Thyroid gland (tissue), 4 donors: ENCODE results near the gene COL23A1.

Source experiments
- CTCF ChIP-seq, 6 experiments: fragments of 200-600 bp in 3 of 6; fragments of 450-650 bp in 3 of 6; sonication (generic) in 3 of 6; IDR thresholded peaks; one replicate each; pipeline ENCODE4 v1.5.1; 2016 to 2019; ENCODE audit warnings: antibody characterized with exemption in 6 of 6, mild to moderate bottlenecking in 2 of 6, inconsistent platforms in 1 of 6, moderate library complexity in 1 of 6
- POLR2A ChIP-seq, 2 donors: fragments of 450-650 bp; IDR thresholded peaks; one replicate each; pipeline ENCODE4 v1.6.1; 2017; ENCODE audit warnings: antibody characterized with exemption in 2 of 2, mild to moderate bottlenecking in 2 of 2, moderate library complexity in 1 of 2

GRCh38 chr5:178421128-178421527 lies 169.1 kb downstream of the COL23A1 start:
- TF ChIP-seq CTCF (IDR thresholded peaks at IDR 0.05) (no peak), POLR2A (IDR thresholded peaks at IDR 0.05) (no peak)
